Measurements from ENCODE around the gene NET1. TPM values are rescaled to one million over a fixed set of nuclear protein-coding genes. Genes with fewer than 3 reads are reported as not detected.

NET1 gene
- total RNA-seq, 3 donors from 2014 or later (not counting 1 experiment from before 2014, with no cell fraction given): 10.4 to 17.9 (median 13.8) TPM

GRCh38 chr10:5506751-5507648 lies 94.6 kb downstream of the NET1 start:
- Histone ChIP-seq H3K27me3 (ENCODE audit: control insufficient read depth, insufficient read depth, low read length) (peaks cover 2% of the 10 kb centered on the region), H3K4me3 (ENCODE audit: low read length) (no peak overlapping the region), H3K4me1 (ENCODE audit: control insufficient read depth, insufficient read depth, low read length) (no peaks in the 10 kb centered on the region), H3K9me3 (ENCODE audit: control insufficient read depth, insufficient read depth, low read length) (no peaks in the 10 kb centered on the region), H3K36me3 (ENCODE audit: control insufficient read depth, insufficient read depth, low read length) (no peaks in the 10 kb centered on the region), H3K27ac (ENCODE audit: low read length) (no peak overlapping the region)
- intact Hi-C loops (cut with micrococcal nuclease): no loop called here
- TF ChIP-seq CTCF (IDR thresholded peaks at IDR 0.05): no peak
- no peak for ATAC-seq
- H3K27me3 Mint-ChIP-seq (ENCODE audit: low read depth in 2 of 2): peaks cover 0 to 16% of the 10 kb centered on the region in 2 donors
- no peak overlapping the region for H3K27ac Mint-ChIP-seq
- no peaks in the 10 kb centered on the region for H3K36me3 Mint-ChIP-seq
- no peak overlapping the region for H3K4me3 Mint-ChIP-seq
- H3K9me3 Mint-ChIP-seq: no peaks in the 10 kb centered on the region
- WGBS (ENCODE audit: insufficient coverage): 81% methylated on average over 19 of the region's 19 CpGs
- no peak for DNase-seq
- H3K4me1 Mint-ChIP-seq: no peaks in the 10 kb centered on the region

- Histone ChIP-seq H3K36me3 (ENCODE audit: control insufficient read depth, insufficient read depth, low read length) (no peaks in the 10 kb centered on the region), H3K9me3 (ENCODE audit: control insufficient read depth, insufficient read depth, low read length) (no peaks in the 10 kb centered on the region), H3K4me3 (ENCODE audit: low read length) (no peak overlapping the region), H3K4me1 (ENCODE audit: control insufficient read depth, insufficient read depth, low read length) (no peaks in the 10 kb centered on the region), H3K27me3 (ENCODE audit: control insufficient read depth, insufficient read depth, low read length) (peaks cover 2% of the 10 kb centered on the region), H3K27ac (ENCODE audit: low read length) (no peak overlapping the region)
- Mint-ChIP-seq H3K4me1 (no peaks in the 10 kb centered on the region), H3K36me3 (no peaks in the 10 kb centered on the region), H3K4me3 (no peak overlapping the region), H3K27me3 (ENCODE audit: low read depth in 2 of 2) (peaks cover 0 to 15% of the 10 kb centered on the region in 2 donors), H3K27ac (no peak overlapping the region), H3K9me3 (no peaks in the 10 kb centered on the region)
- ATAC-seq (no peak), DNase-seq (no peak)
- no peak for TF ChIP-seq CTCF (IDR thresholded peaks at IDR 0.05)
- intact Hi-C loops (cut with micrococcal nuclease): no loop called here
- 93% methylated on average over 14 of the region's 14 CpGs for WGBS (ENCODE audit: insufficient coverage)
Measured at GRCh38 chr10:5507649-5508131, 95.3 kb downstream of the NET1 start.

GRCh38 chr10:5508161-5508604 lies 95.8 kb downstream of the NET1 start:
- no peaks in the 10 kb centered on the region for H3K4me1 ChIP-seq (ENCODE audit: control insufficient read depth, insufficient read depth, low read length)

More at GRCh38 chr10:5508161-5508604, 95.8 kb downstream of the NET1 start:
- intact Hi-C loops (cut with micrococcal nuclease): no loop called here
- no peaks in the 10 kb centered on the region for H3K9me3 ChIP-seq (ENCODE audit: control insufficient read depth, insufficient read depth, low read length)
- H3K4me3 Mint-ChIP-seq: no peak overlapping the region
- 93% methylated on average over 18 of the region's 18 CpGs for WGBS (ENCODE audit: insufficient coverage)
- H3K36me3 Mint-ChIP-seq: no peaks in the 10 kb centered on the region
- no peak for ATAC-seq
- H3K27ac ChIP-seq (ENCODE audit: low read length): no peak overlapping the region
- H3K4me1 Mint-ChIP-seq: no peaks in the 10 kb centered on the region
- TF ChIP-seq CTCF (IDR thresholded peaks at IDR 0.05): no peak
- H3K27ac Mint-ChIP-seq: no peak overlapping the region
- no peak for DNase-seq
- no peaks in the 10 kb centered on the region for H3K36me3 ChIP-seq (ENCODE audit: control insufficient read depth, insufficient read depth, low read length)
- H3K9me3 Mint-ChIP-seq: no peaks in the 10 kb centered on the region
- no peak overlapping the region for H3K4me3 ChIP-seq (ENCODE audit: low read length)
- peaks cover 2% of the 10 kb centered on the region for H3K27me3 ChIP-seq (ENCODE audit: control insufficient read depth, insufficient read depth, low read length)
- peaks cover 0 to 10% of the 10 kb centered on the region in 2 donors for H3K27me3 Mint-ChIP-seq (ENCODE audit: low read depth in 2 of 2)

Other genes starting within 250 kb of the NET1 start
- 1 to 10 TPM; 4.1 to 7.2 (median 4.1) TPM for gene AKR1C8, start 227.4 kb upstream of the NET1 start, total RNA-seq
- gene AKR1C4, start 215.7 kb upstream of the NET1 start, total RNA-seq: not detected
- not detected for gene UCN3, start 47.6 kb upstream of the NET1 start, total RNA-seq
- gene TUBAL3, start 7.7 kb upstream of the NET1 start, total RNA-seq: not detected
- not detected for gene CALML5, start 87.0 kb downstream of the NET1 start, total RNA-seq
- gene CALML3, start 112.4 kb downstream of the NET1 start, total RNA-seq: not detected

Data from natural killer cell (primary cell).